Astrocyte (in vitro differentiated cells and primary cell): Measurements from ENCODE around the gene ENPP6. TPM values are rescaled to one million over a fixed set of nuclear protein-coding genes. Genes with fewer than 3 reads are reported as not detected.

Source experiments
- DNase-seq: peaks from one replicate; pipeline ENCODE4 v3.0.0-alpha.2; 2010; ENCODE audit warnings: low read depth
- FAIRE-seq: peaks from 2 replicates; lab custom pipeline; 2011; peaks lifted over from hg19 to GRCh38; lab: Jason Lieb, UNC
- H2AFZ ChIP-seq: 2 replicates; pipeline ENCODE4 v1.6.0; 2012; ENCODE audit warnings: low read depth, low read length, inconsistent platforms
- H3K27ac ChIP-seq: 2 replicates; pipeline ENCODE4 v1.5.1; 2011; ENCODE audit warnings: low read depth, low read length, inconsistent platforms
- H3K27me3 ChIP-seq: 2 replicates; pipeline ENCODE4 v1.6.0; 2011; ENCODE audit warnings: low read length, inconsistent platforms; ENCODE audit not compliant: insufficient read depth
- H3K36me3 ChIP-seq: 2 replicates; pipeline ENCODE4 v1.5.1; 2011; ENCODE audit warnings: low read length, inconsistent platforms; ENCODE audit not compliant: insufficient read depth
- H3K4me1 ChIP-seq: 2 replicates; pipeline ENCODE4 v1.5.1; 2011; ENCODE audit warnings: low read length, inconsistent platforms; ENCODE audit not compliant: insufficient read depth
- H3K4me2 ChIP-seq: 2 replicates; pipeline ENCODE4 v1.6.0; 2012; ENCODE audit warnings: low read length, inconsistent platforms
- H3K4me3 ChIP-seq: 2 replicates; pipeline ENCODE4 v1.5.1; 2011; ENCODE audit warnings: low read depth, mild to moderate bottlenecking, low read length, inconsistent platforms; ENCODE audit not compliant: insufficient read depth
- H3K79me2 ChIP-seq: 2 replicates; pipeline ENCODE4 v1.6.0; 2012; ENCODE audit warnings: mild to moderate bottlenecking, low read length, inconsistent platforms; ENCODE audit not compliant: insufficient read depth
- H3K9ac ChIP-seq: 2 replicates; pipeline ENCODE4 v1.6.0; 2012; ENCODE audit warnings: mild to moderate bottlenecking, low read length, inconsistent platforms
- H3K9me3 ChIP-seq: 2 replicates; pipeline ENCODE4 v1.5.1; 2012; ENCODE audit warnings: low read depth, mild to moderate bottlenecking, low read length, inconsistent platforms; ENCODE audit not compliant: insufficient read depth
- H4K20me1 ChIP-seq: 2 replicates; pipeline ENCODE4 v1.6.0; 2012; ENCODE audit warnings: low read length, inconsistent platforms; ENCODE audit not compliant: insufficient read depth
- H3K27ac Mint-ChIP-seq: one replicate; pipeline ENCODE4 v1.8.0; 2021; ENCODE audit warnings: mild to moderate bottlenecking, mixed read lengths; ENCODE audit not compliant: unreplicated experiment
- H3K27me3 Mint-ChIP-seq: one replicate; pipeline ENCODE4 v1.8.0; 2021; ENCODE audit warnings: low read depth, mixed read lengths; ENCODE audit not compliant: unreplicated experiment
- H3K36me3 Mint-ChIP-seq: one replicate; pipeline ENCODE4 v1.8.0; 2021; ENCODE audit warnings: low read depth, mixed read lengths; ENCODE audit not compliant: unreplicated experiment
- H3K4me1 Mint-ChIP-seq: one replicate; pipeline ENCODE4 v1.8.0; 2021; ENCODE audit warnings: low read depth, mixed read lengths; ENCODE audit not compliant: unreplicated experiment
- H3K4me3 Mint-ChIP-seq: one replicate; pipeline ENCODE4 v1.8.0; 2021; ENCODE audit warnings: mild to moderate bottlenecking, moderate library complexity, mixed read lengths; ENCODE audit not compliant: unreplicated experiment
- H3K9me3 Mint-ChIP-seq: one replicate; pipeline ENCODE4 v1.8.0; 2021; ENCODE audit warnings: mild to moderate bottlenecking, mixed read lengths; ENCODE audit not compliant: unreplicated experiment
- CTCF ChIP-seq: IDR thresholded peaks from 2 replicates; pipeline ENCODE4 v1.5.1; 2011; ENCODE audit warnings: low read depth, mild to moderate bottlenecking, inconsistent platforms, low read length, moderate library complexity; ENCODE audit not compliant: insufficient read depth
- EZH2 ChIP-seq: IDR thresholded peaks from 2 replicates; pipeline ENCODE4 v1.6.1; 2012; ENCODE audit warnings: mild to moderate bottlenecking, low read length, inconsistent platforms; ENCODE audit not compliant: insufficient read depth
- total RNA-seq: library from RNA; stranded (reverse); gene quantifications from 2 replicates; pipeline ENCODE4 v1.2.1, GENCODE V29; 2021

Gene ENPP6
- total RNA-seq, 1 donor from 2014 or later, result 0.50 TPM

GRCh38 chr4:184189966-184190365 lies 27.7 kb downstream of the ENPP6 start:
- no peak overlapping the region for H3K4me3 Mint-ChIP-seq
- Histone ChIP-seq H3K27me3 (no peaks in the 10 kb centered on the region), H3K9ac (no peak overlapping the region), H3K4me1 (no peaks in the 10 kb centered on the region), H3K4me2 (no peak overlapping the region), H2AFZ (no peak overlapping the region), H4K20me1 (no peaks in the 10 kb centered on the region), H3K79me2 (no peaks in the 10 kb centered on the region), H3K36me3 (no peaks in the 10 kb centered on the region), H3K9me3 (no peaks in the 10 kb centered on the region), H3K4me3 (no peak overlapping the region), H3K27ac (no peak overlapping the region)
- DNase-seq, result no peak
- TF ChIP-seq EZH2 (no peak), CTCF (no peak)
- no peak overlapping the region for H3K27ac Mint-ChIP-seq
- peaks cover 8% of the 10 kb centered on the region for H3K27me3 Mint-ChIP-seq
- peaks cover 4% of the 10 kb centered on the region for H3K9me3 Mint-ChIP-seq
- H3K4me1 Mint-ChIP-seq, result peaks cover 10% of the 10 kb centered on the region
- no peak for FAIRE-seq
- H3K36me3 Mint-ChIP-seq, result peaks cover 7% of the 10 kb centered on the region

GRCh38 chr4:184188443-184189400 lies 29.0 kb downstream of the ENPP6 start:
- Histone ChIP-seq H3K9ac (no peak overlapping the region), H3K4me2 (no peak overlapping the region), H3K27ac (no peak overlapping the region), H4K20me1 (no peaks in the 10 kb centered on the region), H3K27me3 (no peaks in the 10 kb centered on the region), H3K4me1 (no peaks in the 10 kb centered on the region), H3K4me3 (no peak overlapping the region), H3K9me3 (peaks cover 2% of the 10 kb centered on the region), H3K79me2 (no peaks in the 10 kb centered on the region), H2AFZ (no peak overlapping the region), H3K36me3 (no peaks in the 10 kb centered on the region)
- peaks cover 7% of the 10 kb centered on the region for H3K36me3 Mint-ChIP-seq
- no peak for TF ChIP-seq CTCF
- TF ChIP-seq EZH2, result no peak
- H3K9me3 Mint-ChIP-seq, result peaks cover 4% of the 10 kb centered on the region
- FAIRE-seq (no peak), DNase-seq (no peak)
- no peak overlapping the region for H3K4me3 Mint-ChIP-seq
- peaks cover 10% of the 10 kb centered on the region for H3K4me1 Mint-ChIP-seq
- H3K27me3 Mint-ChIP-seq, result peaks cover 8% of the 10 kb centered on the region
- H3K27ac Mint-ChIP-seq, result no peak overlapping the region

GRCh38 chr4:184177271-184177670 lies 40.4 kb downstream of the ENPP6 start:
- Mint-ChIP-seq H3K36me3 (peaks cover 2% of the 10 kb centered on the region), H3K4me1 (no peaks in the 10 kb centered on the region), H3K27ac (no peak overlapping the region), H3K4me3 (no peak overlapping the region), H3K9me3 (peaks cover 23% of the 10 kb centered on the region), H3K27me3 (peaks cover 6% of the 10 kb centered on the region)
- TF ChIP-seq EZH2, result no peak
- TF ChIP-seq CTCF, result no peak
- FAIRE-seq, result no peak
- Histone ChIP-seq H3K36me3 (no peaks in the 10 kb centered on the region), H3K9me3 (no peaks in the 10 kb centered on the region), H3K27me3 (no peaks in the 10 kb centered on the region), H3K79me2 (no peaks in the 10 kb centered on the region), H3K27ac (no peak overlapping the region), H4K20me1 (no peaks in the 10 kb centered on the region), H3K4me3 (no peak overlapping the region), H3K4me2 (no peak overlapping the region), H3K4me1 (no peaks in the 10 kb centered on the region), H3K9ac (no peak overlapping the region), H2AFZ (no peak overlapping the region)
- no peak for DNase-seq
